Measurements from ENCODE around the gene RPS6KA4.
A peak's percentile ranks its signal among the peaks of the same experiment; 100 is the strongest.

Gene RPS6KA4

DNA sequence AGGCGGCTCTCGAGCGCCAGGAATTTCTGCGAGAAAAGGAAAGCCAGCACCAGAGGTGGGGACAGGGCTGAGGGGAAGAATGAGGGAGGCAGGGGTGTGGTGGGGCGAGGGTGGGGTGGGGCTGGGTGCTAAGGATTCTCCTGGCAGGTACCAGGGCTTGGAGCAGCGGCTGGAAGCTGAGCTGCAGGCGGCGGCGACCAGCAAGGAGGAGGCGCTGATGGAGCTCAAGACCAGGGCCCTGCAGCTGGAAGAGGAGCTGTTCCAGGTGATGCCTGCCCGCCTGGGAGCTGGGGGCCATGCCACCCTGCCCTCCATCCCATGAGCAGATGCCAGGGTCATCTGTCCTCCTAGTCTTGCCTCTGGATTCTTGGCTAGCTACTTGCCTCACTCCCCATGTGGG, 9.6 kb upstream of the RPS6KA4 start:
- no peak for DNase-seq

DNA sequence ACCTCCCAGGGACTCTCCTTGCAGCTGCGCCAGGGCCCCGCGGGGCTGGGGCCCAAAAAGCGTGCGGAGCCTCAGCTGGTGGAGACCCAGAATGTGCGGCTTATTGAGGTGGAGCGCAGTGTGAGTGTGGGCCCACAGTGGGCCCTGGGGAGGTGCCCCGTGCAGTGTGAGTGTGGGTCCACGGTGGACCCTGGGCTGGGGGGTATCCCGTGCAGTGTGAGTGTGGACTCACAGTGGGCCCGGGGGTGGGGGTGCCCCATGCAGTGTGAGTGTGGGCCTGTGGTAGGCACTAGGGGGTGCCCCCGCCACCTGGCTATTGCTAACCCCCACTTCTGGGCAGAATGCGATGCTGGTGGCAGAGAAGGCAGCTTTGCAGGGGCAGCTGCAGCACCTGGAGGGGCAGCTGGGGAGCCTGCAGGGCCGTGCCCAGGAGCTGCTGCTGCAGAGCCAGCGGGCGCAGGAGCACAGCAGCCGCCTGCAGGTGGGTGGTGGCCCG, 7.8 kb upstream of the RPS6KA4 start:
- no peak for DNase-seq

DNA sequence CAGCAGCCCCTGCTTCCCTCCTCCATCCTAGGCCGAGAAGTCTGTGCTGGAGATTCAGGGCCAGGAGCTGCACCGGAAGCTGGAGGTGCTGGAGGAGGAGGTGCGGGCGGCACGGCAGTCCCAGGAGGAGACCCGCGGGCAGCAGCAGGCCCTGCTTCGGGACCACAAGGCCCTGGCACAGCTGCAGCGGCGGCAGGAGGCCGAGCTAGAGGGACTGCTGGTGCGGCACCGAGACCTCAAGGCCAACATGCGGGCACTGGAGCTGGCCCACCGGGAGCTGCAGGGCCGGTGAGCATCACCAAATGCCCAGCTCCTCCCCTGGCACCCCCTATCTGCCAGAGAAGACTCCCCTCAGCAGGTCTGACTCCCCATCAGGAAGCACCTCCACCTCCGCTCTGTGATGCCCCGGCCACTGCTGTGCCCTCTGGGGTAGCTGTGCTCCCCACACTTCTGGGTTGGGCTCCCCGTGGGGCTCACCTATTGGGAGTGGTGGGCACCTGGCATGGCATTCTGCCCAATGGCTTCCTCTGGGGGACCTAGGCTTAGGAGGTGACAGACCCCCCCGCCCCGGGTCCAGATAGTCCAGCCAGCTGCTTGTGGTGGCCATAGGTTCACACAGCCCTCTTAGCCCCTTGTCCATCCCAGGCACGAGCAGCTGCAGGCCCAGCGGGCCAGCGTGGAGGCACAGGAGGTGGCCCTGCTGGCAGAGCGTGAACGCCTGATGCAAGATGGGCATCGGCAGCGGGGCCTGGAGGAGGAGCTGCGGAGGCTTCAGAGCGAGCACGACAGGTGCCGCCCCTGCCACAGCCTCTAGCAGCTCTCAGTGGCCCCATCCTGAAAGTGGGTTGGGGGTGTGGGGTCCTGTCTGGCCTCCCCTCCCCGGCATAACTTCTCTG, 6.6 kb upstream of the RPS6KA4 start:
- peak in 2 of 3 experiments; percentile 90 to 92 for DNase-seq

DNA sequence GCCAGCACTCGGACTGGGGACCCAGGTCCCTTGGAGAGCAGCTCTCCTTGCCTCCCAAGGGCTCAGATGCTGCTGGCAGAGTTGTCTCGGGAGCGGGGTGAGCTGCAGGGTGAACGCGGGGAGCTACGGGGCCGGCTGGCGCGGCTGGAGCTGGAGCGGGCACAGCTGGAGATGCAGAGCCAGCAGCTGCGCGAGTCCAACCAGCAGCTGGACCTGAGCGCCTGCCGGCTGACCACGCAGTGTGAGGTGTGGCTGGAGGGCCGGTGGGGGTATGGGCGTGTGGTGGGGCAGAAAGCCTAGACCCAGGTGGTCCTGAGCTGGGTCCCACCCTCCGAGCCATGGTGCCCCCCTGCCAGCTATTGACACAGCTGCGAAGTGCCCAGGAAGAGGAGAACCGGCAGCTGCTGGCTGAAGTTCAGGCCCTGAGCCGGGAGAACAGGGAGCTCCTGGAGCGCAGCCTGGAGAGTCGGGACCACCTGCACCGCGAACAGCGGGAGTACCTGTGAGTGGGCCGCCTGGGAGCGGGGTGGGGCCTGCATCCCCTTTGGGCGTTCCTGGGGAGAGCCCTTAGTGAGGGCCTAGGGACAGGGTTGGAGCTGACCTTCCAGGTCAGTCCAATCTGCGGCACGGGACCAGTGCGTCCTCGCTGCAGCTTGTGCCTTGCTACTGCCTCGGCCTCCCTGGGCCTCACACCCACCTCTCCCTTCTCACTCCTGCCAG, 5.8 kb upstream of the RPS6KA4 start:
- DNase-seq: peak in 2 of 3 experiments; percentile 92 to 93

DNA sequence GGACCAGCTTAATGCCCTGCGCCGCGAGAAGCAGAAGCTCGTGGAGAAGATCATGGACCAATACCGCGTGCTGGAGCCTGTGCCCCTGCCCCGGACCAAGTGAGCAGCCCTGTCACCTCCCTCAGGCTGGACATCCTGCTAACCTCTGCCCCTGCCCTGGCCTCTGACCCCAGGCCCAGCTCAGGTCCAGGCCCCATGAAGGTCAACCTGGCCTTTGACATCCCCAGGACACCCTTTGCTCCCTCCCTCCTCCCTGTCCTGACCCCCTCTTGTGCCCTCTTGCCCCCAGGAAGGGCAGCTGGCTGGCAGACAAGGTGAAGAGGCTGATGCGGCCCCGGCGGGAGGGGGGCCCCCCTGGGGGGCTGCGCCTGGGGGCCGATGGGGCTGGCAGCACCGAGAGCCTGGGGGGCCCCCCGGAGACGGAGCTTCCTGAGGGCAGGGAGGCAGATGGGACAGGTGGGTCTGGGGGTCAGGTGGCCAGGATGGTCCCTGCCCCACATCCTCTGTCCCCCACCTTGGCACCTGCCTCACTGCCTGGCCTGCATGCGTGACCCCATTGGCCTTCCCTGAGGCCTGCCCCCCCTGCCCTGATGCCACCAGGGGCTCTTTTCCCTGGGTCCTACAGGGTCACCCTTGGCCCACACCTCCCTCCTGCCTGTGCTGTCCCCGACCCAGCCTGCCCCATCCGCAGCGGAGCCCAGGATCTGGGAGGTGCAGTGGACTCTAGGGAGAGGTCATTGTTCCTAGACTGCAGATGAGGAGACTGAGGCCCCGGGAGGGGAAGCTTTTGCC, 5.1 kb upstream of the RPS6KA4 start:
- DNase-seq: peak in 1 of 3 experiments; percentile 43

DNA sequence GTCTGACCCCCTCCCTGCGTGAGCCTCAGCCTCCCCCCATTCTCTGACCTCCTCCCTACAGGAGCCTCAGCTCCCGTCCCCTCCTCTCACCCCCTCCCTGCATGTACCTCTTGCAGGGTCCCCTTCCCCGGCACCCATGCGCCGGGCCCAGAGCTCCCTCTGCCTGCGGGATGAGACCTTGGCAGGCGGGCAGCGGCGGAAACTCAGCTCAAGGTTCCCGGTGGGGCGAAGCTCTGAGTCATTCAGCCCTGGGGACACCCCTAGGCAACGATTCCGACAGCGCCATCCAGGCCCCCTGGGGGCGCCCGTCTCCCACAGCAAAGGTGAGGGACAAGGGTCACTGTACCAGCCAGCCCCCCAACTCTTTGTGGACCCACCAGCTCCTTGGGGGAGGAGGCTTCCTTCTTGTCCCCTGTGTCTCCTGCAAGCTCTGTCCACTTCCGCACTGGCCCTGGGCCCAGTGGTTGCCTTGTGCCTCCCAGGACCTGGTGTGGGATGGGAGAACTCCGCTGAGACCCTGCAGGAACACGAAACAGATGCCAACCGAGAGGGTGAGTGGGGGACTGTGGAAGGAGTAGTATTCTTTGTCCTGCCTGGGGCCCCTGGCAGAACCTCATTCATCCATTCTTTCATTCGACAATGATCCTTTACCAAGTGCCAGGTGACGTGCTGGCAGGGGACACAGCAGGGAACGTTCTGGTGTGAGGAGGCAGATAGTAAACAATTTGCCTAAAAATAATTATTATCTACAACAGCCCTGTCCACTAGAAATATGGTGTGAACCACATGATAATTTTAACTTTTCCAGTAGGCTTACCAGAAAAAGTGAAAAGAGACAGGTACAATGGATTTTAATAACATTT, 3.7 kb upstream of the RPS6KA4 start:
- peak in 2 of 3 experiments; percentile 84 to 88 for DNase-seq

DNA sequence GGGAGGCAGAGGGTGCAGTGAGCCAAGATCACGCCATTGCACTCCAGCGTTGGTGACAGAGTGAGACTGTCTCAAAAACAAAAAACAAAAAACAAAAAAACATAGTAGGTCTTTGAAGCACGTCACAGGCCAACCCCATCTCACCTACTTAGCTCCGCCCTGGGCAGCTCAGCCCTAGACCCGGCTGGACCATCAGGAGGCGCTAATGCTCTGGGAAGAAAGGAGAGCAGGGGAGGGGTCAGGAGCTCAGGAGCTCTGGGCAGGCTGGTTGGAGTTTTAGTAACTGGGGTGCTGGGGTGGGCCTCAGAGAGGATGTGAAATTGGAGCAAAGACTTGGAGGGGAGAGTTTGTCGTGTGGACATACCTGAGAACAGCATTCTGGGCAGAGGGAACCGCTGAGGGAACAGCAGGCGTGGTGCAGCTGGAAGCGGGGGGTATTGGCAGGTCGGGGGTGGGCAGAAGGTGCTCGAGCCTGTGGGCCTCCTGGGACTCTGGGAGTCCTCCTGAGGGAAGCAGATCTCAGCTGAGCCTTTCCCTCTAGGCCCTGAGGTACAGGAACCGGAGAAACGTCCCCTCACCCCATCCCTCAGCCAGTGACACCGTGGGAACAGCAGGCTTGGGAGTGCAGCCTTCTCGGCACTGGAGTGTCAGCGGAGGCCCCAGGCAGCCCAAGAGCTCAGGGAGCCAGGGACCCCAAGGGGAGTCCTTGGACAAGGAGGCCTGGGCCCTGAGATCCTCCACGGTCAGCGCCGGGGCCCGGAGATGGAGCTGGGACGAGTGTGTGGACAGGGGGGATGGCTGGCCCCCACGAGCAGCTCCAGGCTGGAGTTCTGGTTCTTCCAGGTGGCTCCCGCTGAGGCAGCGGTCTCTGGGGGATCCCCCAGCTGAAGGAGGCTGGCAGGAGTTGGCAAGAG, 2.2 kb upstream of the RPS6KA4 start:
- DNase-seq: peak in 1 of 3 experiments; percentile 22

DNA sequence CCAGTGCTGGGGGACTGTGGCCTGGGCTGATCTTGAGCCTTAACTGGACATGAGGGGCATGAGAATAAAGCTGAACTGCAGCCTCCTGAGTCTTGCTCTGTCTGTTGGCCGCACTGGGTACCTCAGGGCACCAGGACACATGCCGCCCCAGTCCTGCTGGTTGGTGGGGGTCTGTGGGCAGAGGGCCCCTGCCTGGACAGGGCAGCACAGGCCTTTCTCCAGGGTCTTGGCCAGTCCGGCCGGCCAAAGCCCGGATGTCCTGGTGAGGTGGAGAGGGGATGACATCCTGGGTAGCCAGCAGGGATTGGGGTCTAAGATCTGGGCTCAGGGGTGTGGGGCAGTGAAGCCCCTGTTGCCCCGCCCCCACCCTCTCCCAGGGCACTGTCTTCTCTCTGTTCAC, 1.5 kb upstream of the RPS6KA4 start:
- DNase-seq: no peak

DNA sequence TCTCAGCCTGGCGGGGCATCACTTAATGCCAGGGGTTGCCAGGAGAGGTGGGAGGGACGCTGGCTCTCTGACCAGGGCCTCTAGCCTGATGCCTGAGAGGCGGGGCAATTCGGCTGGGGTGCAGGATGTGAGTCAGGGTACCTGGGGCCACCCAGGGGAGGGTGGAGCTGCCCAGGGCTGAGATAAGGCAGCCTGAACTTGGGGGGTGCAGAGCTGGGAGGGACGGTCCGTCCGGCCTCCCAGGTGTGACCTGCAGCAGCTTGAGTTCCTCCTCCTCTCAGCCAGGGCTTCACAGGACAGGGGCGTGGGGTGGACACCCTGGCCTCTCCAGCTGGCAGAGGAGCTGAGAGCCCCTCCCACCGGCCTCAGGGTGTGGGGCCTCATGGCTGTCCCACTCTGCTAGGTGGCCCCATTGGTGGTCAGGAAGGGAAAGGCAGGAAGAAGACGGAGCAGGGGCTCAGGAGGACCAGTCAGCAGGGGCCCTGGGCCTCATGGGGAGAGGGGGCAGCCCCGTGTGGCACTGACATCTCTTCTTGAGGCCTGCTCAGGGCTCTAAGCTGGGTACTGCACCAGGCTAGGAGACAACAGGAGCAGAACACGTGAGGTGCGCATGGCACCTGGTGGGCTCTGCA, 942 bp upstream of the RPS6KA4 start:
- no peak for DNase-seq

DNA sequence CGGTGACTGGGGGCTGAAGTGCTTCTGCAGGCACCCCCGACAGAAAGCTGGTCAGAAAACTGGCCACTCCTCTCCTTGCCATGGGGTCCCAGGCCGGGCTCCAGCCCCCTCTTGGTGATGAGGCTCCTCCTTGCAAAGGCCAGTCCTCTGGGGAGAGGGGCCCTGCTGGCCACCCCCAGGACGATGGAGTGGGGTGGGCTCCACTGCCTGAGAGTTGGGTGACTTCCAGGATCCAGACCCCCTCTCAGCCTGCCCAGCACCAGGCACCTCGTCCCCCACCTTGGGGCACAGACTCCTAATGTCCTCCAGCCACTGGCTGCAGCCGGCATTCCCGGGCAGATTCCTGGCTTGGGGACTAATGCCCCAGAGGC, 441 bp upstream of the RPS6KA4 start:
- DNase-seq: no peak

DNA sequence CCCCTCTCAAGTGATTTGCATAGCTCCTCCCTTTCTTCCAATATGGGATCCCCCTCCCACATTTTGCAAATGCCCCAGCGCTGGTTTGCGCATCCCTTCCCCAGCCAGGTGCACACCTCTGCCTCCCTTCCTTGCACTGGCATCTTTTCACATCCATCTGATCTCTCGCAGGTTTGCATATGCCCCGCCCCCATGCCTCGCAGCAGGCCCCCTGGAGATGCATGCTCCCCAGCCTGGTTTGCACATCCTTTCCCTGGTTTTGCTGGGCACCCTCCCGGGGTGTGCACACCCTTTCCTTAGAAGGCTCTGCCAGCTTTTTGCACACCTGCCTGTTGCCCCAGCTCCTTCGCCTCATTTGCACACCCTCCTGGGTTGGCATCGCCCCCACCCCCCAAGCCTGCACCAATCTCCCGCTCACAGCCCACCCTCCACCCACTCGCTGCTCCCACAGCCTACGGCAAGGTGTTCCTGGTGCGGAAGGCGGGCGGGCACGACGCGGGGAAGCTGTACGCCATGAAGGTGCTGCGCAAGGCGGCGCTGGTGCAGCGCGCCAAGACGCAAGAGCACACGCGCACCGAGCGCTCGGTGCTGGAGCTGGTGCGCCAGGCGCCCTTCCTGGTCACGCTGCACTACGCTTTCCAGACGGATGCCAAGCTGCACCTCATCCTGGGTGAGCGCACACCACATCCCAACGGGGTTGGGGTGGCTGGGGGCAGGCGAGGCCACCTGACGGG, 917 bp downstream of the RPS6KA4 start:
- peak; percentile 15 to 60 (median 49) for DNase-seq

DNA sequence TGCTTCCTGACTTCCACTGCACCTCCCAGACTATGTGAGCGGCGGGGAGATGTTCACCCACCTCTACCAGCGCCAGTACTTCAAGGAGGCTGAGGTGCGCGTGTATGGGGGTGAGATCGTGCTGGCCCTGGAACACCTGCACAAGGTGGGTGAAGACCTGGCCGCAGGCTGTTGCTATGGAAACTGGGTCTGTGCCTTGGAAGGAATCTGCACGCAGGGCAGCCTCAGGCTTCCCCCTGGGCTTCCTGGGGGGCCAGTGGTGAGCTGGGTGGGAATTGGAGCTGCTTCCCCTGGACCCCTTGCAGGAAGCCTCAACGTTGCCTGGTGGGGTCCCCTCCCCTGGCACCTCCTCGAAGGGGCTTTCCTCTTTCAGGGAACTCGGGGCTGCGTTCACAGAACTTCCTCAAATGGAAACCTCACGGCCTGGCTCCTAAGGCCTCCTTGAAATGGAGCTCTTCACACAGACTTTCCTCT, 1.5 kb downstream of the RPS6KA4 start:
- DNase-seq: peak in 1 of 3 experiments; percentile 40

DNA sequence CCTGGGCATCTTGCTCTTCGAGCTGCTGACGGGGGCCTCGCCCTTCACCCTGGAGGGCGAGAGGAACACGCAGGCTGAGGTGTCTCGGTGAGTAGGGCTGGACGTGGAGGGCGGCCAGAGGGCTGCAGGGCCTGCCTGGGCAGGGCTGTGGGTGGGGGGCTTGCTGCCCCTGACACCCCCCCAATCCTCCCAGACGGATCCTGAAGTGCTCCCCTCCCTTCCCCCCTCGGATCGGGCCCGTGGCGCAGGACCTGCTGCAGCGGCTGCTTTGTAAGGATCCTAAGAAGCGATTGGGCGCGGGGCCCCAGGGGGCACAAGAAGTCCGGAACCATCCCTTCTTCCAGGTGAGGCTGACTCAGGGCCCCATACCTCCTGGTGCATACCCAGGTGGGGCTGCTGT, 2.7 kb downstream of the RPS6KA4 start:
- DNase-seq: peak in 1 of 3 experiments; percentile 6

DNA sequence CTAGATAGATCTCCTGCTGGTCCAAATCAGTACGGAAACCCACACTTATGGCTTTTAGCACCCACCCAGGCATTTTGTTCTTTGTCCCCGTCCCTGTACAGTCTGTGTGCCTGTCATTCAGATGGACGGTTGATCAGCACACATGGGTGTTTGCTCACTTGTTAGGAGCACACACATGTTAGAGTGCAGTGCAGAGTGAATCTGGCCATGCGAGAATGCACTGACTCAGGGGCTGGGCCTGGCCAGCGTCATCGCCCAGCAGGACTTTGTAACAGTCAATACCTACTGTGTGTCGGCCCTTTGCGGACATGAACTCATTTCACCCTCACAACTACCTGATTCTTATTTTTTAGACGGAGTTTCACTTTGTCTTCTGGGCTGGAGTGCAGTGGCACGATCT, 3.4 kb downstream of the RPS6KA4 start:
- DNase-seq: no peak

DNA sequence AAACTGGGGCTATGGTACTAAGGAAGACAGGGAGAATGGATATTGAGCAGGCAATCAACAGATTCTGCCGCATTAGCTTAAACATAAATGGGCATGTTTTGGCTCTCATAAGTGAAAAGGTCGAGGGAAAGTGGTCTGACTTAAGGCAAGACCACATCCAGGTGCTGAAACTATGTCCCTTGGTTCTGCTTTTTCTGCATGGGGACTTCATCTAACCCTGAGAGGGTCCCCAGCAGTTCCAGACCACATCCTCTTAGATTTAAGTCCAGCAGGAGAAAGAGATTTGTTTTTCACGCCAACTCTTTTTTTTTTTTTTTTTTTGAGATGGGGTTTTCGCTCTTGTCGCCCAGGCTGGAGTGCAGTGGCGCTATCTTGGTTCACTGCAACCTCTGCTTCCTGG, 5.5 kb downstream of the RPS6KA4 start:
- DNase-seq: no peak

DNA sequence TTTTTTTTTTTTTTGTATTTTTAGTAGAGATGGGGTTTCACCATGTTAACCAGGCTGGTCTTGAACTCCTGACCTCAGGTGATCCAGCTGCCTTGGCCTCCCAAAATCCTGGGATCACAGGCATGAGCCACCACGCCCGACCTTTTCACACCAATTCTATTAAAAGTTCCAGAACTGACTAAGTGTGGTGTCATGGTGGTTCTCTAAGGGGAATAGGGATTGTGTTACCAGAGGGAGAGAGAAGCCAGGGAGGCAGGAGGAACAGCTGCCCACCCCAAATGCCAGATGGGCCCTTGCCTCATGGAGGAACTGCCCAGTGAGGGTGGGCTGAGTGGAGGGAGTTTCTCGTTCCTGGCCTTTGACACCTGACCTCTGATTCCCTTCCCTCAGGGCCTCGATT, 5.9 kb downstream of the RPS6KA4 start:
- DNase-seq: no peak

DNA sequence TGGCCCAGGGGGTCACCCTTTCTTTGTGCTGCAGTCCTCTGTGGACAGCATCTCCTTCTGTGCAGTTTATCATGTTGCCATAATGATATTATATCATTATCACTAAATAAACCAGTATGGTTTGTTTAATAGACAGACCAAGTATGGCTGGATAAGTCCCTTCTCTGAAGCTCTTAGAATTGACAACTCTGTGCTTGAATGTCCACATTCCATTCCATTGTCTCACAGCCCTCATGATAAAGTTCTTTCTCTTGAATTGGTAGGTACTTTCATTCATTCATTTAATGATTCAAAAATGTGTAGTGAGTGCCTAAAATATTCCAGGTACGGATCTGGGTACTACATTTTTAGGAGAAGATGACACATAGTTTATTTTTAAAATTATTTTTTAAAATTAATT, 7.8 kb downstream of the RPS6KA4 start:
- no peak for DNase-seq

DNA sequence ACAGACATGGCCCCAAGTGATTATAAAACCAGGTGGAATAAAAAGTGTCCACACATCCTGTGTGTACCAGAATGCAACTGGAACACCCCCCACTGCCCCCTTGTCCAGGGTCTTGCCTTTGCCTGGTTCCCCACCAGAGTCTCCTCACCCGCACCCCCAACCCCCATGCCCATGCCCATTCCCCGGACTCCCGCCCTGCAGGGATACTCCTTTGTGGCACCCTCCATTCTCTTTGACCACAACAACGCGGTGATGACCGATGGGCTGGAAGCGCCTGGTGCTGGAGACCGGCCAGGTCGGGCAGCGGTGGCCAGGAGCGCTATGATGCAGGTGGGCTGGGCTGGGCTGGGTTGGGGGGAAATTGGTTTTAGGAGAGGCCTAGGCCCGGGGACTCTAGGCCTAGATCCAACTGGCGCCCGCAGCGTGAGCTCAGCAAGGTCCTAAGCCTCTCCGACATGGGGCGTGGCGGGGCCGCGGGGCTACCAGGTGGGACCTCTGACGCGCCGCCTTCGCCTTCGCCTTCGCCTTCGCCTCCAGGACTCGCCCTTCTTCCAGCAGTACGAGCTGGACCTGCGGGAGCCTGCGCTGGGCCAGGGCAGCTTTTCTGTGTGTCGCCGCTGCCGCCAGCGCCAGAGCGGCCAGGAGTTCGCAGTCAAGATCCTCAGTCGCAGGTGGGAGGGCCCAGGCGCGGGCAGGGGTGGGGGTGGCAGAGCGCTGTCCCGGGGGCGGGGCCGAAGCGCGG, 9.1 kb downstream of the RPS6KA4 start:
- no peak for DNase-seq

DNA sequence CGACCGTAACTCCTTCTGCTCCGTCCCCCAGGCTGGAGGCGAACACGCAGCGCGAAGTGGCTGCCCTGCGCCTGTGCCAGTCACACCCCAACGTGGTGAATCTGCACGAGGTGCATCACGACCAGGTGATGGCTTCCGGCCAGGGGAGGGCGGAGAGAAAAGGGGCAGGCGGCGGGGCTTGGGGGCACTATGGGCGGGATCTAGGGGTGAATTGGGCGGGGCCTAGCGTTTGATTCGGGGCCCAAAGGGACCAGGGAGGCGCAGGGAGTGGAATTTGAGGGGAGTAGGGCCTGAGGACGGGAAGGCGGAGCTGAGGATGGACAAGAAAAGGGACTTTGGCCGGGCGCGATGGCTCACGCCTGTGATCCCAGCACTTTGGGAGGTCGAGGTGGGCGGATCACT, 9.7 kb downstream of the RPS6KA4 start:
- DNase-seq: no peak

All from NCI-H1417 (cell line).